HL-60 (cell line): Measurements from ENCODE around the gene FTO.

Source experiments
- DNase-seq, 2 experiments: peaks; one replicate each; pipeline ENCODE4 v3.0.0-alpha.2; 2010 to 2020; ENCODE audit warnings: low read depth in 1 of 2, low spot score in 1 of 2
- H3K27ac ChIP-seq: fragments of 250-450 bp; sonication (Bioruptor Pico); replicated peaks from 2 replicates; pipeline ENCODE4 v1.5.1; 2020; ENCODE audit warnings: mild to moderate bottlenecking, moderate library complexity
- H3K27me3 ChIP-seq: fragments of 250-450 bp; sonication (Bioruptor Pico); 2 replicates; pipeline ENCODE4 v1.5.1; 2021; ENCODE audit warnings: mild to moderate bottlenecking, moderate library complexity; ENCODE audit not compliant: insufficient read depth, poor library complexity, severe bottlenecking
- H3K4me3 ChIP-seq: replicated peaks from 2 replicates; pipeline ENCODE4 v1.5.1; 2011; ENCODE audit warnings: mild to moderate bottlenecking, control low read depth, low read length; ENCODE audit not compliant: insufficient read depth
- CTCF ChIP-seq: IDR thresholded peaks from one replicate; pipeline ENCODE4 v1.5.1; 2011; ENCODE audit warnings: low read length, control low read depth, inconsistent platforms; ENCODE audit not compliant: insufficient read depth
- GABPA ChIP-seq: IDR thresholded peaks from 2 replicates; pipeline ENCODE4 v1.6.1; 2012; ENCODE audit warnings: low read depth
- POLR2AphosphoS5 ChIP-seq: IDR thresholded peaks from 2 replicates; pipeline ENCODE4 v1.6.1; 2012; ENCODE audit warnings: low read depth
- REST ChIP-seq: IDR thresholded peaks from 2 replicates; pipeline ENCODE4 v1.6.1; 2012; ENCODE audit warnings: low read depth; ENCODE audit not compliant: insufficient replicate concordance
- SPI1 ChIP-seq: IDR thresholded peaks from 2 replicates; pipeline ENCODE4 v1.6.1; 2012; ENCODE audit warnings: low read depth, mild to moderate bottlenecking, borderline replicate concordance

Gene FTO

GRCh38 chr16:54048586-54049495 is 344.9 kb downstream of the FTO start:
- H3K27me3 ChIP-seq, result no peaks in the 10 kb centered on the region
- DNase-seq, result no peak
- no peak overlapping the region for H3K4me3 ChIP-seq
- no peak for TF ChIP-seq SPI1
- no peak for TF ChIP-seq REST
- TF ChIP-seq POLR2AphosphoS5, result no peak
- peak overlapping the region; percentile 86 for H3K27ac ChIP-seq

GRCh38 chr16:54049591-54050458 is 345.9 kb downstream of the FTO start:
- H3K27me3 ChIP-seq, result no peaks in the 10 kb centered on the region
- peak in 1 of 2 experiments; percentile 22 for DNase-seq
- no peak for TF ChIP-seq POLR2AphosphoS5
- peak overlapping the region; percentile 86 for H3K27ac ChIP-seq
- no peak overlapping the region for H3K4me3 ChIP-seq

GRCh38 chr16:54050459-54051210 is 346.7 kb downstream of the FTO start:
- Histone ChIP-seq H3K27ac (peak overlapping the region; percentile 86), H3K4me3 (no peak overlapping the region), H3K27me3 (no peaks in the 10 kb centered on the region)
- TF ChIP-seq CTCF (no peak), SPI1 (no peak), POLR2AphosphoS5 (no peak), REST (no peak), GABPA (no peak)
- peak; percentile 8 to 65 for DNase-seq

- Histone ChIP-seq H3K27ac (peak overlapping the region; percentile 86), H3K4me3 (no peak overlapping the region), H3K27me3 (no peaks in the 10 kb centered on the region)
- TF ChIP-seq POLR2AphosphoS5, result no peak
- no peak for TF ChIP-seq CTCF
- no peak for TF ChIP-seq GABPA
- no peak for TF ChIP-seq REST
- no peak for TF ChIP-seq SPI1
- DNase-seq, result no peak
Observed at GRCh38 chr16:54051821-54052220, 347.9 kb downstream of the FTO start.
